ENCODE data around the gene RNF169. TPM values are rescaled to one million over a fixed set of nuclear protein-coding genes. Genes with fewer than 3 reads are reported as not detected.

RNF169 gene
- total and polyA plus RNA-seq, 2 of the 8 experiments (the other 6 are each of a cell fraction or from before 2014, with no cell fraction given): 3.6 to 12.5 TPM

GRCh38 chr11:74769055-74769707 is 20.5 kb downstream of the RNF169 start:
- no peak for DNase-seq (ENCODE audit: low read depth in 1 of 2, low spot score in 2 of 2)
- Histone ChIP-seq H2BK20ac (ENCODE audit: low read length) (no peak overlapping the region), H2BK120ac (replicated peaks; ENCODE audit: low read depth, low read length) (no peak overlapping the region), H2AFZ (ENCODE audit: low read length) (no peak overlapping the region), H3K23ac (ENCODE audit: insufficient read length) (no peak overlapping the region), H2AK5ac (ENCODE audit: low read depth, low read length) (no peak overlapping the region), H2BK12ac (ENCODE audit: low read depth, low read length) (no peak overlapping the region), H3K79me1 (ENCODE audit: low read depth, low read length) (no peaks in the 10 kb centered on the region; the same call in 1 of the 2 replicates), H3K4me3 (ENCODE audit: extremely low read depth in 1 of 4, insufficient read depth in 2 of 4, low read depth in 3 of 4, low read length in 4 of 4) (no peak overlapping the region), H3K9me3 (ENCODE audit: insufficient read depth in 2 of 2, low read depth in 1 of 2, low read length in 1 of 2) (no peaks in the 10 kb centered on the region), H3K4me2 (ENCODE audit: insufficient read depth in 1 of 2, low read depth in 2 of 2, low read length in 2 of 2) (no peak overlapping the region), H3K18ac (ENCODE audit: extremely low read depth, low read length) (no peak overlapping the region), H3K9ac (replicated peaks in 1 of 4; ENCODE audit: extremely low read depth in 1 of 4, low read depth in 3 of 4, low read length in 3 of 4) (no peak overlapping the region), H3K56ac (replicated peaks; ENCODE audit: insufficient read length, low read depth, low read length) (no peak overlapping the region), H3K14ac (ENCODE audit: insufficient read length) (no peak overlapping the region), H3K23me2 (ENCODE audit: low read depth, low read length) (no peaks in the 10 kb centered on the region), H3K27ac (ENCODE audit: low read depth, low read length) (no peak overlapping the region), H3K27me3 (replicated peaks in 1 of 4; ENCODE audit: control insufficient read depth in 3 of 4, extremely low read depth in 1 of 4, insufficient read depth in 3 of 4, low read length in 3 of 4) (no peaks in the 10 kb centered on the region), H3K36me3 (ENCODE audit: control insufficient read depth in 2 of 4, insufficient read depth in 4 of 4, low read length in 3 of 4) (no peaks in the 10 kb centered on the region), H4K8ac (ENCODE audit: extremely low read depth, insufficient read depth, low read length) (no peak overlapping the region), H2BK15ac (ENCODE audit: low read length) (no peak overlapping the region), H3K4ac (replicated peaks; ENCODE audit: insufficient read length, low read depth, low read length) (no peak overlapping the region), H2BK5ac (ENCODE audit: low read depth, low read length) (no peak overlapping the region), H3K4me1 (replicated peaks in 1 of 4; ENCODE audit: control insufficient read depth in 3 of 4, insufficient read depth in 4 of 4, low read length in 3 of 4) (no peaks in the 10 kb centered on the region; a peak in 1 of 7 replicates), H4K91ac (replicated peaks; ENCODE audit: insufficient read length, low read length) (no peak overlapping the region), H3K79me2 (ENCODE audit: control insufficient read depth in 1 of 2, insufficient read depth in 2 of 2, low read length in 2 of 2) (peaks cover 0 to 21% of the 10 kb centered on the region in 2 experiments; a peak in 2 of 4 replicates), H4K5ac (ENCODE audit: insufficient read length, low read depth, low read length) (no peak overlapping the region), H4K20me1 (replicated peaks in 1 of 2; ENCODE audit: control insufficient read depth in 1 of 2, insufficient read depth in 2 of 2, low read length in 2 of 2) (peaks cover 0 to 3% of the 10 kb centered on the region in 2 experiments)
- ChIA-PET POLR2A (ENCODE audit: partially characterized antibody) (no interaction called here), CTCF (ENCODE audit: partially characterized antibody) (interaction anchor here (1.6 kb wide), 1 partner anchor 13 kb away, joined by 3 read pairs; no protein-coding TSS in a partner anchor)
- 88% methylated on average over 2 of the region's 2 CpGs; no CpG with 5 or more reads in 1 of the 2 experiments for WGBS, 2 experiments (ENCODE audit: extremely low coverage in 1 of 2, insufficient coverage in 1 of 2, insufficient read length in 1 of 2, insufficient replicate concordance in 2 of 2, low coverage in 1 of 2, low lambda C conversion rate in 2 of 2, missing lambda C conversion rate in 1 of 2)
- FAIRE-seq: no peak
- no peak for TF ChIP-seq GTF2F1 (IDR thresholded peaks at IDR 0.05; ENCODE audit: borderline replicate concordance, low read depth, low read length)
- TF ChIP-seq BRCA1 (IDR thresholded peaks at IDR 0.05; ENCODE audit: low read depth, low read length): no peak
- no peak for TF ChIP-seq SP2 (IDR thresholded peaks at IDR 0.05; ENCODE audit: low read length)
- no peak for TF ChIP-seq KDM1A (IDR thresholded peaks at IDR 0.05; ENCODE audit: borderline replicate concordance, low read length)
- no peak for TF ChIP-seq SIN3A (conservative IDR thresholded peaks at IDR 0.05 in 1 of 2, IDR thresholded peaks at IDR 0.05 in 1 of 2; ENCODE audit: low read depth in 1 of 2, low read length in 2 of 2)
- no peak for TF ChIP-seq HDAC2 (IDR thresholded peaks at IDR 0.05; ENCODE audit: borderline replicate concordance in 1 of 2, low read depth in 2 of 2, low read length in 2 of 2)
- no peak for TF ChIP-seq CTCF (IDR thresholded peaks at IDR 0.05; ENCODE audit: control extremely low read depth in 1 of 3, insufficient read depth in 1 of 3, low read depth in 1 of 3, low read length in 3 of 3)
- no peak for TF ChIP-seq FOSL1 (IDR thresholded peaks at IDR 0.05; ENCODE audit: insufficient read depth, low read depth, low read length)
- no peak for TF ChIP-seq SIRT6 (IDR thresholded peaks at IDR 0.05; ENCODE audit: low read length)
- TF ChIP-seq SP4 (IDR thresholded peaks at IDR 0.05; ENCODE audit: low read length): no peak

Measured in H1 (cell line).